ENCODE data around the gene ZNF23.

DNA sequence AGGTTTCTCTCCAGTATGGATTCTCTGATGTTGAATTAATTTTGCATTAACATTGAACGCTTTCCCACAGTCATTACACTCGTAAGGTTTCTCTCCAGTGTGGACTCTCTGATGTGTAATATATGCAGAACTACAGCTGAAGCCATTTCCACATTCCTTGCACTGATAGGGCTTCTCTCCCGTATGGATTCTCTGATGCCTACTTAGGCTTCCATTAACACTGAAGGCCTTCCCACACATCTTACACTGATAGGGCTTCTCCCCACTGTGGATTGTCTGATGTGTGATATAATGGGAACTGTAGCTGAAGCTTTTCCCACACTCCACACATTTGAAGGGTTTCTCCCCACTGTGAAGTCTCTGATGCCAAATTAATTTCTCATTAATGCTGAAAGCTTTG, 13.0 kb downstream of the ZNF23 start:
- TF ChIP-seq POLR2A (IDR thresholded peaks at IDR 0.05; ENCODE audit: low read depth, low read length) (no peak), TAF1 (IDR thresholded peaks at IDR 0.05; ENCODE audit: low read depth, low read length) (no peak), POLR2AphosphoS5 (IDR thresholded peaks at IDR 0.05; ENCODE audit: low read depth, low read length) (no peak), SPI1 (IDR thresholded peaks at IDR 0.05; ENCODE audit: low read depth, low read length) (no peak)

Measured in GM12891 (cell line).